Prostate gland (tissue), 2 donors: ENCODE data around the gene METRNL.

ENCODE experiments used
- POLR2A ChIP-seq: fragments of 450-650 bp; IDR thresholded peaks from one replicate; pipeline ENCODE4 v1.6.1; 2016; ENCODE audit warnings: antibody characterized with exemption, mild to moderate bottlenecking
- POLR2AphosphoS5 ChIP-seq: sonication (generic); formaldehyde crosslinking; IDR thresholded peaks from one replicate; pipeline ENCODE4 v1.6.1; 2017; ENCODE audit warnings: antibody characterized with exemption
- TF ChIP-seq, protein P1 (sequence below), 4 experiments: fragments of 200-600 bp in 2 of 4; fragments of 450-650 bp in 2 of 4; sonication (generic) in 2 of 4; IDR thresholded peaks; 1 replicate in 3 of 4; 2 replicates in 1 of 4; pipeline ENCODE4 v1.5.1; 2016 to 2019; ENCODE audit warnings: antibody characterized with exemption in 4 of 4, mild to moderate bottlenecking in 2 of 4, moderate library complexity in 2 of 4

- TF ChIP-seq, protein P1, sequence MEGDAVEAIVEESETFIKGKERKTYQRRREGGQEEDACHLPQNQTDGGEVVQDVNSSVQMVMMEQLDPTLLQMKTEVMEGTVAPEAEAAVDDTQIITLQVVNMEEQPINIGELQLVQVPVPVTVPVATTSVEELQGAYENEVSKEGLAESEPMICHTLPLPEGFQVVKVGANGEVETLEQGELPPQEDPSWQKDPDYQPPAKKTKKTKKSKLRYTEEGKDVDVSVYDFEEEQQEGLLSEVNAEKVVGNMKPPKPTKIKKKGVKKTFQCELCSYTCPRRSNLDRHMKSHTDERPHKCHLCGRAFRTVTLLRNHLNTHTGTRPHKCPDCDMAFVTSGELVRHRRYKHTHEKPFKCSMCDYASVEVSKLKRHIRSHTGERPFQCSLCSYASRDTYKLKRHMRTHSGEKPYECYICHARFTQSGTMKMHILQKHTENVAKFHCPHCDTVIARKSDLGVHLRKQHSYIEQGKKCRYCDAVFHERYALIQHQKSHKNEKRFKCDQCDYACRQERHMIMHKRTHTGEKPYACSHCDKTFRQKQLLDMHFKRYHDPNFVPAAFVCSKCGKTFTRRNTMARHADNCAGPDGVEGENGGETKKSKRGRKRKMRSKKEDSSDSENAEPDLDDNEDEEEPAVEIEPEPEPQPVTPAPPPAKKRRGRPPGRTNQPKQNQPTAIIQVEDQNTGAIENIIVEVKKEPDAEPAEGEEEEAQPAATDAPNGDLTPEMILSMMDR (IDR thresholded peaks at IDR 0.05) = no peak
- TF ChIP-seq POLR2AphosphoS5 = no peak
- no peak for TF ChIP-seq POLR2A
Observed at GRCh38 chr17:83067718-83068261, 11.6 kb upstream of the METRNL start.
